ENCODE data around the gene RBM33.

RBM33 gene

DNA sequence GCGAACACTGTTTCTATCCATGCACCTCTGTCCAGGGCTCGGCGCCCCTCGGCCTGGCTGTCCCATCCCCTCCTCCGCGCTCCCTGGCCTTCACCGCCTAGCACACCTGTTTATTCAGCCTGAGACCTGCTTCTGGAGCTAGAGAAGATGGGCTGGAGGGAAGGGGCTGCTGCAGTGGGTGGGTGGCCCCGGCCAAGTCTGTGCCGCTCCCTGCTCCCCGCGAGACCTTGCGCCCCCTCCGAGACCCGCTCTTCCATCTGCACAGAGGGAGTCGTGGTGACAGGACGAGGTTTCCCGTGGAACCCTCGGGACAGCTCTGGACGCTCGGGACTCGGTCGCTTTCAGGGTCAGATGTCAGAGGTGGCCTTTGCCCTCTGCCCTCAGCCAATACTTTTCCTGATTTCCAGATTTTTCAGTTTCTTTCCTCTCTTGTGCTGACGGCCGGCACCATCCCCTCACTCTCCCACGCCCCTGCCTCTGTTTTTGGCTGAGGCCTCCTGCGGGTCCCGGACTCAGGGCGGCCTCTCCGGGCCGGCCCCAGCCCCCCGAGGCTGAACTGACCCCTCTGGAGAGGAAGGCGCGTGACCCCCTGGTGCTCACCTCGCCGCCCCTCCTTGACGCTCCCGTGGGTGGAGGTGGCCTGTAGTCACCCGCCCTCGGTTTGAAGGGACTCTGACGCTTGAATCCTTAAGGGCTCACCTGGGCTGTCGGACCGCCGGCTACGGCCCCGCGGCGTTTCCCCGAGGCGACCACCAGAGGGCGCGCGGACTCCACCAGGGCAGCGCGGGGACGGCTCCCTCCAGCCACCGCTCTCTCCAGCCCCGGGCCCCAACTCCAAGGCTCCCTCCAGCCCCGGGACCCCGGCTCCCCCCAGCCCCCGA is 152.2 kb downstream of the RBM33 start:
- DNase-seq (ENCODE audit: low read depth, low spot score): peak; percentile 79

DNA sequence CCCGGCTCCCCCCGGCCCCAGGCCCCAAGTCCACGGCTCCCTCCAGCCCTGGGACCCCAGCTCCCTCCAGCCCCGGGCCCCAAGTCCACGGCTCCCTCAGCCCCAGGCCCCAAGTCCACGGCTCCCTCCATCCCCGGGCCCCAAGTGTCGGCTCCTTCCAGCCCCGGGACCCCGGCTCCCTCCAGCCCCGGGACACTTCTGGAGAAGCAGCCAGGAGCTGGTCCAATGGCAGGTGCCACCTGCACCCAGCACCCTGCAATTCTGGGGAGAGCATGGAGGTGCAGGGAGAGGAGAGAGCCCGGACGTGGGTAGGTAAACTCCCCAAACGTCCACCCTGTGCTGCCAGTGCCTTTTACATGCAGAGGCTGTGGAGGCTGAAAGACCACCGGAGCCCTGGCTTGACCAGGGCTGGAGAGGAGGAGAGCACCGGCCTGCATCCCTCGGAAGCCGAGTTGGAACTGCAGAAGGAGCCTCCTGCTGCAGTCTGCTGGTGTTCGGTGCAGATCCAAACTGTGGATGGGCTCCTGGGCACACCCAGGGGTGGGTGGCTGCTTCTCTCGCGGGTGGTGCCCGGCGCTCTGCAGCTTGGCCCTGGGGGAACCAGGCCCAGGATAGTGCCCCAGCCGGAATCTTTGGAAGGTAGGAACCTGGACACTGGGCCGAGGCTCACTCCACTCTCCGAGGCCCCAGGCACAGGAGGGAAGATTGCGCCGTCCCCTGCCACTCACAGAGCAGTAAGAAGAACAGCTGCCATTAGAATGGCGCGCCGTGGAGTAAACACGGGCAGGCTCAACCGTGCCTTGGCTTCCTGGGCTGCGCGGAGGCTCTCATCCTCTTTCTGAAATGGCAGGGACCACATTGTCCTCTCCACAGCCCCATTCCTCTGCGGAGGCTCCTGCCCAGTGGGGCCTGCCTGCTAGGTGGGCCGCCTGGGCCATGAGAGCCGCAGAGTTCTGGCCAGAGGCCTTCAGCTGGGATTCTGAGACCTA is 153.1 kb downstream of the RBM33 start:
- no peak for DNase-seq (ENCODE audit: low read depth, low spot score)

DNA sequence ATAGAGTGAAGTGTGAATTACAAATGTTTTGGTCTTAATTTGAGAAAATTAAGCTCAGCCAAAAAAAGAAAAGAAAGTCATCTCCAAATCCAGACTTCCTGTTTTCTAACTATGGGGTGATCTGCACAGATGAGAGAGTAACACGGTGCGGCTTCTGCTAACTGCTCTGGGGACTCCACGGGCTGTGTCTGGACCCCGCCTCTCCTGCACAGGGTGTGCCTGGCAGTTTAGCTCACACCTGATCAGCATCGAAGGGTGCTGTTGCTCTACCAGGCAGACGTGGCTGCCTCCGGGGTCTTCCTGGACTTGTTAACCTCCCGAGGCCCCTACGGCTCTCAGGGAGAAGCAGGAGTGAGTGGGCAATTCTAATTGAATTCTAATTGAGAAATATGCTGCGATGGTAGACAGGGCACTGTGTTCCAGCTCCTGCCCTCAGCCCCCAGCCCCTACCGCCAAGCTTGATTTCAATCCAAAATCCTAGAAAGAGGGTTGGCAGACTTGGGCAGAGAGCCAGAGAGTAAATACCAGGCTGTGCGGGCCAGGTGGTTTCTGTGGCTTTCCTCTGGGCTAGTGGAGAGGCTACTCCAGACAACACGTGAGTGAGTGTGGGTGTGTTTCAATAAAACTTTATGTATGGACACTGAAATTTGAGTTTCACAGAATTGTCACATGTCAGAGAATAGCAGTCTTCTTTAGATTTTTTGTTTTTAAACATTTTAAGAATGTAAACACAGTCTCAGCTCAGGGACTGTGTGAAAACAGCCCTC is 154.4 kb downstream of the RBM33 start:
- DNase-seq (ENCODE audit: low read depth, low spot score): no peak

DNA sequence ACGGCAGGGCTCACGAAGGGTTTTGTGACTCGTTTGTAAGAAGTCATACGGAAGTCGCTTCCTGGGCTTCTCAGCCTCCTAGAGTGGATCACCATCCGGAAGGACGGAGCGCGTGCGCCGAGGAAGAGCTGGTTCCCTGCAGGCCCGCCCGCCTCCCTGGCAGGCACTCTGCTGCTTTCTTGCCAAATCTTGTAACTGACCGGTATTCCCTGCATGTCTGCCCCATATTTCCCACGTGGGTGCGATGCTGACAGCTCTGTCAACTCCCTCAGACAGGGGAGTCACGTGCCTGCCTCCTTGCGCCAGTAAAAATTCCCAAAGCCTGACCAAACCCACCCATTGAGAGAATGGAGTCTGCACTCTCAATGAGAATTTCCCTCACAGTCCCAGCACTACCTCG is 155.1 kb downstream of the RBM33 start:
- no peak for DNase-seq (ENCODE audit: low read depth, low spot score)

DNA sequence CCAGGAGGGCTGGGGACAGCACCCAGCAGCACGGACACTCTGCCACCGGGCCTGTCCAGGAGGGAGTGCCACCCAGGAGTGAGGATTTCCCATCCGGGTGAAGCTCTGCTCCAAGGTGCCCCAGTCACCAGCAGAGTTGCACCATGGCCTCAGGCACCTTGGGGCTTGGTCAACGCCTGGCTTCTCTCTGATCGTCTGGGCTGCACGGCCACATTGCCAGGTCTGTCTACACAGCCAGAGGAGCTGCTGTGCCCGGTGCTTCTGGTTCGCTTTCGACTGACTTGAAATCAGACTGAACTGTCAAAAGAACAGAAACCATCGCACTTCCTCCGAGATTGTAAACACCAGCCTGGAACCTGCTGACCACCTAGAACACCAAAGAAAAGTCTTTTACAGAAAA is 155.8 kb downstream of the RBM33 start:
- DNase-seq (ENCODE audit: low read depth, low spot score): no peak

DNA sequence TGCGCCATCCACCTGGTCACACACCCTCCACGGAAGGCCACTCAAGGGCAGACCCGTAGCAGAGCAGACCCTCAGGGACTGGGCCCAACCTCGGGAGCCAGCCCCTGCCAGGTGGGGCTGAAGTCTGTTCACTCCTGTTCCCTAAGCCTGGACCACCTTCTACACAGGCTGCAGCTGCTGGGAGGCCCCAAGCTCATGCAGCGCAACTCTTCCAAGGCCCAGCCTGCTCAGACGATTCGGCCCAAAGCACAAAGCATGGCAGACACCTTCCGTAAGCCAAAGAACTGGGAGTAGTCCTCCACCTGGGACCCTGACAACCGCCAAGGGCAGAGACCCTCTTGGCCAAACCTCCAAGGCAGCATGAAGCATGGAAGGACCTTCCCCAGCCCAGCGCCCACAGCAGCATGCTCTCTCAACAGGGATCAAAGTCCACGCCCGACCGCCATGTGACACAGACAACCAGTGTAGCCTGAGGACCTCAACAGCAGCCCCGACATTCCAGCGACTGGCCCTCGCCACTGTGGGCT is 156.3 kb downstream of the RBM33 start:
- DNase-seq (ENCODE audit: low read depth, low spot score): no peak

DNA sequence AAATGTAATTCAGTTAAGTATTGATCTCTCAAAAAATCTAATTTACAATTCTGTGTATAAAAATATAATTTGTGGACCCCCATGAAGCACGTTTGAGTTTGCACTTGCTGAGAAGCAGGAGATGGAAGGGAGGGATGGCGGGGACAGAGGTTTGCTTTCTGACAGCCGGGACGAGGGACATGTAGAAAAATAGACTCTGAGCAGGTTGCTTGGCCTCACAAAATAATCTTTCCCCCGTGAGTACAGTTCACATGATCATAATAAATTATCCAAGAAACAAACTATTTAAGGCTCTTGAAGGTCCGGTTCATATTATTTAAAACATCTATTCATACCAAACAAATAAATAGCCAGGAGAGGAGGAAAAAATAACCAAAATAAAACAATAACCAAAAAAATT is 157.8 kb downstream of the RBM33 start:
- no peak for DNase-seq (ENCODE audit: low read depth, low spot score)

DNA sequence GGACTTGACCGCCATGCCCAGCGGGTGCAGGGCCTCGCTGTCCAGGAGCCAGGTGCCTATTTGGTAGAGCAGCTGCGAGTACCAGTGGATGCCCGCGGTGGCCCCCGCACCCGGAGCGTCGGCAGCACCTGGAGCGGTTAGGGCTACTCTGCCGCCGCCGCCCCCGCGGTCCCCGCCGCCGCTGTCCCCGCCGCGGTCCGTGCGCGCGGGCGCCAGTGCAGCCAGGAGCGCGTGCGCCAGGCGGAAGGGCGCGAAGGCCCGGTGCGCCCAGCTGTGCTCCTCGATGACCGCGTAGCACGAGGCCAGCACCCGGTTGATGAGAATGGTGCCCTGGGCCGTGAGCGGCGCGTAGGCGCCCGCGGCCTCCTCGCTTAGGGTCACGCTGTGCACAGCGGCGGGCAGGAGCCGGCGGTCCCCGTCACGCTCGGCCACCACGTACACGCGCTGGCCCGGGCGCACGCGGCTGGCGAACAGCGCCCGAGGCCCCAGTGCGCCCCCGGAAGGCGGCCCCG is 158.5 kb downstream of the RBM33 start:
- DNase-seq (ENCODE audit: low read depth, low spot score): no peak

DNA sequence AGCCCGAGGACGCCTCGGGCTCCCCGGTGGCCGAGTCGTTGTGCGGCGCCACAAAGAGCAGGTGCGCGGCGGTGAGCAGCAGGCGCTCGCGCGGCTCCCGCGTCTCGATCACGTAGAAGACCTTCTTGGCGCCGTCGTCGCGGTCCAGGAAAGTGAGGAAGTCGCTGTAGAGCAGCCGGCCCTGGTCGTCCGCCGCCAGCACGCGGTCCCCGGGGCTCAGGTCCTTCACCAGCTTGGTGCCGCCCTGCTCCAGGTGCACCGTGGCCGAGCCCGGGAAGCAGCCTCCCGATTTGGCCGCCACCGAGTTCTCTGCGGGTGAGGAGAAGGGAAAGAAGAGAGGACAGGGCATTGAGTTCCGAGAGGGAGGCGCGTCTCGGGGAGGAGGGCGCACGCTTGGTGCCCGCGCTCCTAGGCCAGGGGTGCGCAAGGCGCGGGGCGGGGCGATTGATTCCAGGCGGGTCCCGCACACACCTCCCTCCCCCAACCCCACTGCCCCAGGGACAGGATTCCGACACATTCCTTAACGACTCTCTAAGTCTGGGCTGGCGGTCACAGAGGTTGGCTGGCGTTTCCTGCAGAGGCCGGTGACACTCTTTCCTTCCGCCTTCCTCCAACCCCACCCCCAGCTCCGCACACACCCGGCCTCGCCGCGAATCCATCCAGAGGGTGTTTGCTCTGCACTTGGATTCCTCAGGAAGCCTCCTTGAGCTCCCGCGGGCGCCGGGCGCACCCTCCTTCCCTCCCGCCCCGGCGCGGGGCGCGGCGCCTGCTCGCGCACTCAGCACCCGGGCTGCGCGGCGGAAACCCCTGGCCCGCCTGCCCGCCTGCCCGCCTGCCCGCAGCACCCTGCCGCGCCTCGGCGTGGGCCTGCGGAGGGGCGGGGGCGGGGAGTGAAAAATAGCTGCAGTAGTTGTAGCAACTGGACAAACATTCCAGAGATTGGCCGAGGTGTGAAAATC is 159.2 kb downstream of the RBM33 start:
- peak; percentile 85 for DNase-seq (ENCODE audit: low read depth, low spot score)

DNA sequence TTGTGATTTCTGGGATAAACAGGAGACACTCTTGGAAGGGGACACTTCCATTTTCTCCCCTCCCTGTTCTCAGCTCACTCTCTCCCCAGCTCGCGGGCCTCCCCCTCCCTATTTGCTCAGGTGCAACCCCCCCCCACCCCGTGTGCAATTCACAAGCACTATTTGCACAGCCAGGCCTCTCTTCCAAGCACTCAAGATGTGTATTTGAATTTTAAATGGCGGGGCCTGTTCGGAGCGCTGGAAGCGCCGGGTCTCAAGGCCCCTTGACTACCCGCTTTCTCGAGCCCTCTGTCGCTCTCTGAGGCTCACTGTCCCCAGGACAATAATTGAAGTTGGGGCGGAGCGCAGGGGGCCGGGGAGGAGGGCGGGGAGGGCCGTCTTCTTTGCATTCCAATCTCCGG is 160.0 kb downstream of the RBM33 start:
- no peak for DNase-seq (ENCODE audit: low read depth, low spot score)

DNA sequence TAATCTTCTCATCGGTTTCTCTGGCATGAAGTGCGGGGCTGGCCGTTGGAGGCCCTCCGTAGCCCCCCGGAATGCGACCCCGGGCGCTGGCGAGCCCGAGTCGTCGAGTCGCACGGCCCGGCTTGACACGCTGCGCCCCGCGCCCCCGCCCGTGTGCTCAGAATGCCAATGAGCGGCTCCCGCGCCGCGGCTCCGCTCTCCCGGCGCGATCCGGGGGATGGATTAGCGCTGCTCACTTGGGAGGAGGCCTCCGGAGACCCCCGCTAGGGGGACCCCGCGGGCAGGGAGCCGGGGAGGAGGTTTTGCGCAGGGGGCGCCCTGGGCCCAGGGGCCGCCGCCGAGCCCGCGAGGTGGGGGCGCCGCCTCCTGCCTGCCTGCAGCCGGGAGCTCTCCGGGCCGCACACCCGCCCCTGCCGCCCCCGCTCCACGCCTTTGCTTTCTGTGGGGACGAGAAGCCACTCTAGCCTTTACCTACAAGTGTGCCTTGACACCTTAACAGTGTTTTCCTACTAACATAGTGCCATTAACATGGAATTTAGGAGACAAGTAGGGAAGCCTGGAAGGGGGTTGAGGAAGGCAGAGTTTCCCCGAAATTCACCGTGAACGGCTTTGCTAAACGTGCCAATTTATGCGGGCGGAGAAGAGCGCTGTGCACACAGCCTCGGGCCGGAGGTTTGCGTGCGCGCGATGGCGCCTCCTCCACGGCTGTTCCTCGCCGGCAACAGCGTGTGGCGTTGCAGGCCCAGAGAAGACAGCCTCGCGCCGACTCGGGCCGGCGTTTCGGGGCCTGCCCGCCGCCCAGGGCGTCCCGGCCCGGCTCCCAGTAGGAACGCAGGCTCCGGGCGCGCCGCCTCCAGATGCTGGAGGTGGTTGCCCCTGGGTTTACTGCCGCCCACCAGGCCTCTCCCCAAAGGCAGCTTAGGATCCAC is 160.7 kb downstream of the RBM33 start:
- peak; percentile 83 for DNase-seq (ENCODE audit: low read depth, low spot score)

DNA sequence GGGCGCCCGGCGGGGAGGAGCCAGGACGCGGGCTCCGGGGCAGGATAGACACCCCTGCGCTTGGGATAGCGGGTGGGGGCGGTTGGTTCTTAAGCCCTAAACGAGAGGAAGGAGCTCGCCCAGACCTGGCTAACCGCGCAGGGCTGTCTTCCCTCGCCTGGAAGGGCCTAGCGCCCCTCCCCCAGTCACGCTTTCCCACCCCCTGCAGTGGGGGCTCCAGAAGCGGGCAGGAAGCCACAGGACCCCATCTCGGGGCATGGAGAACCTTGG is 161.3 kb downstream of the RBM33 start:
- DNase-seq (ENCODE audit: low read depth, low spot score): no peak

DNA sequence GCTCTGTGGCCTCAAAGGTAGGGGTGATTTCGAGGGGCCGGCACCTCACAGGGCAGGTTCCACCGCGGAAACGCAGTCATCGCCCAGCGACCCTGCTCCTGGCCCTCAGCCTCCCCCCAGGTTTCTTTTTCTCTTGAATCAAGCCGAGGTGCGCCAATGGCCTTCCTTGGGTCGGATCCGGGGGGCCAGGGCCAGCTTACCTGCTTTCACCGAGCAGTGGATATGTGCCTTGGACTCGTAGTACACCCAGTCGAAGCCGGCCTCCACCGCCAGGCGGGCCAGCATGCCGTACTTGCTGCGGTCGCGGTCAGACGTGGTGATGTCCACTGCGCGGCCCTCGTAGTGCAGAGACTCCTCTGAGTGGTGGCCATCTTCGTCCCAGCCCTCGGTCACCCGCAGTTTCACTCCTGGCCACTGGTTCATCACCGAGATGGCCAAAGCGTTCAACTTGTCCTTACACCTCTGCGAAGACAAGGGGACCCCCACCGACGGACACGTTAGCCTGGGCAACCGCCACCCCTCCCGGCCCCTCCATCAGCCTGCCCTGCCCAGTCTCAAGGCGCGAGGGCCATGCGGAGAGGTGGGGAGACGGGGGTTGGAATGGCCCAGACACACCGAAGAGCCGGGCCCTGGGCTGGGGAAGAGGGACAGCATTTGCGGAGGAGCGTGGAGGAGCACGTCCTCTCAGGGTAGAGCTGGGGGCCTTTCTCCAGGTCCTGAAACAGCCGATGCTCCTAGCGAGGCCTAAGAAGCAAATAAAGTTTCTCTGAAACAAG is 161.8 kb downstream of the RBM33 start:
- no peak for DNase-seq (ENCODE audit: low read depth, low spot score)

DNA sequence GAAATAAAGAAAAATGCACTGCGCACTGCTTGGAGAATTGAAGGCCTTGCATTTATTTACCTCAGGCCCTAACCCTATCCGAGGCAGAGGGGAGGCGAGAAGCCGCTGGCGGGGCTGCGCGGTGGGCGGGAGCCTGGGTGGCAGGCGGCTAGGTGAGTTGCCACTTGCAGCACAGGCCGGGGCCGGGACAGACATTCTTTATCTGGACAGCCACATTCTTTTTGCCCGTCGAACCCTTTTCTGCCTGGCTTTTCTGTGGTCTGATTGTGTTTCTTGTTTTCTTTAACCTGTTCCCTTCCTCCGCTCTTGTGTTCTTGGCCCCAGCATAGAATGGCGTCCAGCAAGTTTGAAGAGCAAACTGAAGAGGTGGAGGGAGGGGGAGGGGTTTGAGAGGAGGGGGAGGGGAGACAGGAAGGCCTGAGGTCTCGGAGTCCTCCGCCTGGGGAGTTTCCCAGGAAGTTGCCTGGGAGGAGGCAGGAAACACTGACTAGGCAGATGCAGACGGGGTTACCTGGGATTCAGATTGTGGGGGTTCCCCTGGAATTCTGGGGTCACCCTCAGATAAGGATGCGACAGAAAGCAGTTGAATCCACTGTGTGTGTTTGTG is 162.7 kb downstream of the RBM33 start:
- peak; percentile 72 for DNase-seq (ENCODE audit: low read depth, low spot score)

DNA sequence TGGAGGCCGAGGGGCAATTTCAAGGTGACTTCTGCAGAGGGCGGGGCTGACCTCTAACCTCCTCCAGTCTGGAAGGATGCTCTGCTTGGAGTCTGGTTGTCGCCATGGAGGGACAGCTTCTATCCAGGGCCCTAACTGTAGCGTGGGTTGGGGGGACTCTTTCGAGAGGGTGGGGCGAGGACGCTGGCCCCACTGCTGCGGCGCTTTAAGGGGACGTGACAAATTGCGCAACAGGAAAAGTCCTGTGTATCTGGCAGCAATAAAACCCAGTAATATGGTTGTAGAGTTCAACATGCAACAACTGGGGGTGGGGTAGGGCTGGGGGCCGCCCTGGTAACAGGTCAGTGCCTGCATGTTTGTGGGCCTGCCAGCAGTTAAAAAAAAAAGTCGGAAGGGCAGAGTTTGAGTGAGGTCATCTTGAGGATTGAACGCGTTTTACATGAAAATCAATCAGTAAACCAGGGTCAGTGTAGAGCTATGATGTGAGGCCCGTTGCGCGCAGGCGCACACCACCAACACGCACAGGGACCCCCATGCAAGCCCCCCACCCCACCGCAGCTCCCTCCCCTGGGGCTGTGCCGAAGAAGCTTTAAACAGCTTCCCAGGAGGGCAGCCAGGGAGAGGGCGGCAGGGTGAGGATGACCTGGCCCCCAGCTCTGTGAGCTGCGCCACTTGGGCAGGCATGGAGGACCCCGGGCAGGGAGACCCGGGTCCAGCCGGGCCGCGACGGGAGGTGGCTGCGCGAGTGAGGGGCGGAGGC is 163.5 kb downstream of the RBM33 start:
- DNase-seq (ENCODE audit: low read depth, low spot score): no peak

DNA sequence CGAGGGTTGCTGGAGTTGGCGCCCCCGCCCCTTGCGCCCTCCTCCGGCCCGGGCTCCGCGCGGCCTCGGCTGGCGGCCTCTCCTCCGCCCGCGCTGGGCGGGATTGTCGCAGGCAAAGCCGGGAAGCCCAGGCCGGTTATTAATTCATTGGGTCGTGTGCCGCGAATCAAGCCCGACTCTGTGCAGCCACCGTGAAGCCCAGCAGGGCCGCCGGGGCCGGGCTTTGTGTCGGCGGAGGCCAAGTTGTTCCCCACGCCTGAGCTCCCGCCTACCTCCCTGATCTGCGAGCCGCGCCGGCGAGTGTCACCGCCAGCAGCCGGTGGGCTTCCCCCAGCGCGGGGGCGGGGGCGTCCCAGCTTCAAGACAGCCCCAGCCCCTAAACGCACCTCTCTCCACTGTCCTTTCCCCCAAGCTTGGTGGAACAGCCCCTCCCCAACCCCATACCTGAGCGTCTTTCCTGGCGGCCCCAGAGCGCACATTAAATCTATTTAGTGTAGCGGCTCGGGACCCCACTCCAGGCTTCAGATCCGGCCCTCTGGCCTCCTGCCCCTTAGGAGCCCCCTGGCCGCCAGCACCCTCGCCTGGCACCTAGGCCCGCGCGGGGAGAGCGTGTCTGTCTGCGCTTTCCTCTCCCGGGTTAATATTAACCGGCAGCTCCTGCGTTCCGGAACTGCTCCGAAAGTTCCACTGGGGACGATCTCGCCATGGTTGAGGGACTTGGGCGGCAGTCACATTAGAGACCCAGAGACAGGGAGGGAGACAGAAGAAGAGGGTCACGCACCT is 164.3 kb downstream of the RBM33 start:
- DNase-seq (ENCODE audit: low read depth, low spot score): no peak
